AG10803 (cell line): ENCODE data around the gene STK24.

Source experiments
- DNase-seq: peaks from one replicate; pipeline ENCODE4 v3.0.0; 2010; ENCODE audit warnings: low read depth
- H3K4me3 ChIP-seq: 2 replicates; pipeline ENCODE4 v1.5.1; 2011; ENCODE audit warnings: mild to moderate bottlenecking, low read length, control low read depth
- CTCF ChIP-seq: conservative IDR thresholded peaks from 2 replicates; pipeline ENCODE4 v1.5.1; 2011; ENCODE audit warnings: mild to moderate bottlenecking, low read length, control low read depth, inconsistent platforms

Gene STK24

GRCh38 chr13:98447130-98447529 lies 129.8 kb downstream of the STK24 start:
- DNase-seq: no peak
- H3K4me3 ChIP-seq: no peak overlapping the region
- TF ChIP-seq CTCF: no peak

GRCh38 chr13:98446234-98446621 lies 130.7 kb downstream of the STK24 start:
- H3K4me3 ChIP-seq: no peak overlapping the region
- DNase-seq: no peak
- TF ChIP-seq CTCF: no peak

GRCh38 chr13:98445340-98446233 lies 131.3 kb downstream of the STK24 start:
- peak; percentile 43 for DNase-seq
- TF ChIP-seq CTCF: peak; percentile 92
- H3K4me3 ChIP-seq: no peak overlapping the region

- no peak for TF ChIP-seq CTCF
Measured at GRCh38 chr13:98444381-98444780, 132.5 kb downstream of the STK24 start.

GRCh38 chr13:98443800-98444325 lies 133.0 kb downstream of the STK24 start:
- DNase-seq: no peak
- no peak for TF ChIP-seq CTCF

More at GRCh38 chr13:98444381-98444780, 132.5 kb downstream of the STK24 start:
- no peak for DNase-seq
- H3K4me3 ChIP-seq: no peak overlapping the region

GRCh38 chr13:98443329-98443728 lies 133.6 kb downstream of the STK24 start:
- no peak overlapping the region for H3K4me3 ChIP-seq
- peak; percentile 82 for DNase-seq
- no peak for TF ChIP-seq CTCF

More at GRCh38 chr13:98443800-98444325, 133.0 kb downstream of the STK24 start:
- no peak overlapping the region for H3K4me3 ChIP-seq
